Stimulated activated CD8-positive, alpha-beta memory T cell treated with anti-CD3 and anti-CD28 coated beads, Interleukin-15, amount 100 ng/mL, for 1 hour (primary cell): ENCODE data around the gene ADAM17.
"Not testable (repeated sequence)": the region's sequence is repeated elsewhere in the genome, so short reads cannot be mapped to it uniquely, and the experiment has no call there.

ENCODE experiments used
- DNase-seq: peaks from one replicate; pipeline ENCODE4 v3.0.0-alpha.2; 2020; ENCODE audit warnings: low read depth

ADAM17 gene

DNA sequence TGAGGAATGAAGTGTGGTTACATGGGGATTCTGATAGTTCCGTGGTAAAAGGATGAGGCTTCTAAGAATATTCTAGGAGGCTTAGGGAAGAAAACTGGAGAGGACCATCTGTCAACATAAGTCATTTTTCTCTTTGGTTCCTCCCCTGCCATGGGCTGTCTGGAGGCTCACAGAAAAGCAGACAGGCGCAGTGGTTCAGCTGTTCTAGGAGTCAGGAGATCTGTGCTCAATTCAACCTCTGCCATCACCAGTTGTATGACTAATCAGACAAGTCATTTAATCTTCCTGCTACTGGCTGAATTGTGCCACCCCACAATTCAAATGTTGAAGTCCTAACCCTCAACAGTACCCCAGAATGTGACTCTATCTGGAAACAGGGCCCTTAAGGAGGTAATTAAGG, 36.4 kb downstream of the ADAM17 start:
- DNase-seq = no peak

DNA sequence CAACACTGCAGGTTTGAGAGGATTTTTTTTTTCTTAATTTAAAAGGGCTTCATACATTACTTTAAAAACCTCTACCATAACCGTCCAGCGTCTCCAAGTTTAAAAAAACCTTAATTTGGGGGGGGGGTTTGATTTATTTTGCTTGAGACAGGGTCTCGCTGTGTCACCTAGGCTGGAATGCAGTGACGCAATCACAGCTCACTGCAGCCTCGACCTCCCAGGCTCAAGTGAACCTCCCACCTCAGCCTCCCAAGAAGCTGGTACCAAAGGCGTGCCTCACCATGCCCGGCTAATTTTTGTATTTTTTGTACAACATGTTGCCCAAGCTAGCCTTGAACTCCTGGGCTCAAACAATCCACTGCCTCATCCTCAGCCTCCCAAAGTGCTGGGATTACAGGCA, 36.9 kb downstream of the ADAM17 start:
- no peak for DNase-seq

GRCh38 chr2:9518163-9518562, 37.5 kb downstream of the ADAM17 start:
- DNase-seq = no peak

GRCh38 chr2:9517118-9517782, 38.4 kb downstream of the ADAM17 start:
- no peak for DNase-seq

GRCh38 chr2:9513946-9514345, 41.7 kb downstream of the ADAM17 start:
- not testable (repeated sequence) for DNase-seq

DNA sequence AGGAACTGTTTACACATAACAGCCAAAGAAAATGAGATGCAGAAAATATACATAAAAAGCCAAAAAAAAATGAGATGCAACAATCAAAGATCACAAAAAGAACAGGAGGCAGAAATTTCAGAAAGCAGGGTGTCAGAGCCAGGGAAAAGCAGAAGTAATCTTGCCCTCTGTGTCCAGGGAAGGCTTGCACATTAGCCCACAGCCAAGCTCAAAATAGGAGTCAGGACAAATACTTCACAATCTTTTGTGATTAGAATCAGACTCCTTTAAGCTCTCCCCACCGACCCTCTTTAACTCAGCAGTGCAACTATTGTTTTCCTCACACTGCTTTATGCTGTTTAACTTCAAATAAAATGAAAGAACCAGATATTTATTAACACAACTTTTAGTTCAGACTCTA, 46.7 kb downstream of the ADAM17 start:
- DNase-seq = no peak

DNA sequence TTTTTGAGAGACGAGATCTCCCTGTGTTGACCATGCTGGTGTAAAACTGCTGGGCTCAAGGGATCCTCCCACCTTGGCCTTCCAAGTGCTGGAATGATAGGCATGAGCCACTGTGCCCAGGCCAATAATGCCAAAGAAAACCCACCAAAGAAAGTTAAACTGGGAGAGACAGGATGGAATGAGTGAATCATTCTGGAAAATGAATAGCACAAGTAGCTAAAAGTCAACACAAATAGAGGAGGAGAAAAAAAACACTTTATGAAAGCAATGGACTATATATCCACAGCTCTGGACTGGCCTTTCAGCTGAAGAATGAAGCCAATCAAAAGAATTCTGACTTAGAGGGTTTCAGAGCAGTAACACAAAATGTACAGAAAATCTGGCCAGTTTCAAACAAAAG, 57.4 kb downstream of the ADAM17 start:
- DNase-seq = no peak

DNA sequence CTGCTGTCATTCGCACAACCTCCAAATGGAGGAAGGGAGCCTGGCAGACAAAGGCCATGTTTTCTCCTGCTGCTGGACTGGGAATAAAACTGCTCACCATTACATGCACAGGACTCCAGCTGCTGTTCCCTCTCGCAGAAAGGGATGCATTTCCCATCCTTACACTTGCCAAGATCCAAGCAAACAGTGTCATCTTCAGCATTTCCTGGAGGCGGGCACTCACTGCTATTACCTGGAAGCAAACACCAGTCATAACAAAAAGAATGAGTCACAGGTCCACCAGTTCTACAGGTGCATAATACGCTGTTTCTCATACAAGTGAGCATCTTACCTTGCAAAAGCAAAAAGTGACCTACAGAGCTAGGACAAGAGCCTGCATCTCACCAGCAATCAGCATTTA, 58.6 kb downstream of the ADAM17 start:
- DNase-seq = no peak

GRCh38 chr2:9494081-9494480, 61.5 kb downstream of the ADAM17 start:
- DNase-seq = no peak

- no peak for DNase-seq
Observed at GRCh38 chr2:9493478-9493877, 62.2 kb downstream of the ADAM17 start.

- DNase-seq = no peak
Observed at GRCh38 chr2:9492927-9493326, 62.7 kb downstream of the ADAM17 start.

GRCh38 chr2:9490789-9491188, 64.8 kb downstream of the ADAM17 start:
- no peak for DNase-seq

GRCh38 chr2:9488583-9489547, 66.8 kb downstream of the ADAM17 start:
- no peak for DNase-seq

DNA sequence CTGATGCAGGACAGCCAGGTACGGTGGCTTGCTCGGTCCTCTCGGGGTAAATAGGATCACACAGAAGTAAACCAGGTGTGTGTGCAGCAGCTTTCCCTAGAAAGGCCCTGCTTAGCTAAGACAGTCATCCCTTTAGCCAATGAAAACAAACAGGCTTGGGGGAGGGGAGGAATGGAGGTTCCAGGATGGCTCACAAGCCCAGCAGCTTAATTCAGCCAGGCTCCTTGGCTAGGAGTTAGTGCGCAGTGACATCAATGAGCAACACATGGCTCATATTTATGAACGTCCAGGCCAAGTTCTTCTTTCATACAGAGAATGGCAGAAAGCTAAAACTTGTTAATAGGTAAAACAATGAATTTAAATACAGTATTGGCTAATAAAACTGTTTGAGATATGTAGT, 71.1 kb downstream of the ADAM17 start:
- no peak for DNase-seq

- DNase-seq = no peak
Observed at GRCh38 chr2:9483107-9483506, 72.5 kb downstream of the ADAM17 start.

DNA sequence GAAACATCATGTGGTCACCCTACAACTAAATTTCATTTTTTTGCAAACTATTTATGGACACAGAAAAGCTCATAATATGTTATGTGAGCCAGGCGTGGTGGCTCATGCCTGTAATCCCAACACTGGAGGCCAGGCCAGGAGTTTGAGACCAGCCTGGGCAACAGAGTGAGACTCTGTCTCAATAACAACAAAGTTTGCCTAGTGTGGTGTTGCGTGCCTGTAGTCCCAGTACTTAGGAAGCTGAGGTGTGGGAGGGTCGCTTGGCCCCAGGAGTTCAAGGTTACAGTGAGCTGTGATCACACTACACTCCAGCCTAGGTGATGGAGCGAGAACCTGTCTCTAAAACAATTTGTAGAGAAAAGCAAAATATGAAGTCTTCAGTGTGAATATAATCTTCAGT, 75.5 kb downstream of the ADAM17 start:
- DNase-seq = no peak

DNA sequence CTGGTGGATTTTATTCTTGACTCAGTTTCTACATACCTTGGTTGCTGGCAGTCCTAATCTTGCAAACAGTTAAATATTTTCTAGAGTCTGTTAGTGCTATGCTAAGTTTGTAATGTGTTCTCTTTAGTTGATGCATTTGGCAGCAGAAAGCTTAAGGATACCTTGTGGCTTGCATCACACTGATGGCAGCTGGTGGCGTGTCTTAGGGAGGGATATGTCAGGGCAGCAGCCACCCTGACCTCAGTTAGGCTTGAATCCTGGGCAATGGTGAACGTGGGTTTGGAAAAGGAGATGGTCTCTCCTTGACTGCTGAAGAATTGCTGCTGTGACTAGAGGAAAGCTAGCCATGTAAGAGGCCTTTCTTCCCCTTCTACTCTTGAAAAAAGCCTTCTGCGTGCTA, 77.1 kb downstream of the ADAM17 start:
- DNase-seq = no peak

- DNase-seq = no peak
Observed at GRCh38 chr2:9477914-9478313, 77.7 kb downstream of the ADAM17 start.

DNA sequence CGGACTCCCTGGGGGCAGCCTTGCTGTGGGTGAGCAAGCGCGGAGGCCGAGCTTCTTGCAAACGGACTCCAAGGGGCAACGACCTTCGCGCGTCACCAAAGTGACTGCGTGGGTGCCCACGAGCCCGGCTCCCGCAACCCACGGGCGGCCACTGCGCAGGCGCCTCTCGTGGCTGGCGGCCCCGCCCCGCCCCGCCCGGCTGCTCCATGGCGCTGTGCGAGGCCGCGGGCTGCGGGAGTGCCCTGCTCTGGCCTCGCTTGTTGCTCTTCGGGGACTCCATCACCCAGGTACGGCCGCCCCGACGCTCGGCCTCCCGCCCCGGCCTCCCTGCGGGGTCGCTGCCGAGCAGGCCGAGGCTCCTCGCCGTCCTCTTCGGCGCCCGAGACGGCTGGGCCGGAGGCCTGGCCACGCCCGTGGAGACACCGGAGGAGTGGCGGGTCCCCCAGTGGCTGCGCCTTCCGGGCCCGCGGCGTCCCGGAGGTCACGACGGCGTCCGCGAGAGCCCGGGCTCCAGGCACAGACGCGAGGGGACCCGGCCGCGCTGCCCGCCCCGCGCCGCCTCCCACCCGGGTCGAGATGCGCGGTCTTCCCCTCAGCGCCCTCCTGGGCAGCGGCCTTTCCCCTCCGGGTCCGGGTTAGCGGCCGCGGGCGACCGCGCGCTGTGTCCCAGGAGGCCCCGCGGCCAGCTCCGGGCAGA, 81.1 kb downstream of the ADAM17 start, which contains the start of gene IAH1:
TSS of gene IAH1 (plus strand) at position 191 of the 697 bp plus-strand sequence. CDS start at position 207, 16 bp downstream.
- peak; percentile 39 for DNase-seq

DNA sequence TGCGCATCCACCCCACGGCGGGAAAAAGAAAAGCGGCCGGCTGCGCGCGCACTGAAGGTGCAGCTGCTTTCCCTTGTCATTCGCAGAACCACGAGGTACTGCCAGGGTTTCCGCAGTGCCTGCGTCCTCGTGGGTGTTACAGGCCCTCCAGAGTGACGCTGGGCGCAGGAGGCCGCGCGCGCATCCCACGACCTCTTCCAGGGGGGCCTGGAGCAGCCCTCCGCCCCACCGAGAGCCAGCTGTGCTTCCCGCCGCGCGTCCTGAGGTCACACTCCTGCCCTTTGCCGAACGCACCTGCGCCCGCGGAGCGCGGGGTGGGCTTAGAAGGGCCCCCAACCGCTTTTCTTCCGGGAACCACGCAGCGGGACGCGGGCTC, 81.7 kb downstream of the ADAM17 start:
- DNase-seq = peak; percentile 32

DNA sequence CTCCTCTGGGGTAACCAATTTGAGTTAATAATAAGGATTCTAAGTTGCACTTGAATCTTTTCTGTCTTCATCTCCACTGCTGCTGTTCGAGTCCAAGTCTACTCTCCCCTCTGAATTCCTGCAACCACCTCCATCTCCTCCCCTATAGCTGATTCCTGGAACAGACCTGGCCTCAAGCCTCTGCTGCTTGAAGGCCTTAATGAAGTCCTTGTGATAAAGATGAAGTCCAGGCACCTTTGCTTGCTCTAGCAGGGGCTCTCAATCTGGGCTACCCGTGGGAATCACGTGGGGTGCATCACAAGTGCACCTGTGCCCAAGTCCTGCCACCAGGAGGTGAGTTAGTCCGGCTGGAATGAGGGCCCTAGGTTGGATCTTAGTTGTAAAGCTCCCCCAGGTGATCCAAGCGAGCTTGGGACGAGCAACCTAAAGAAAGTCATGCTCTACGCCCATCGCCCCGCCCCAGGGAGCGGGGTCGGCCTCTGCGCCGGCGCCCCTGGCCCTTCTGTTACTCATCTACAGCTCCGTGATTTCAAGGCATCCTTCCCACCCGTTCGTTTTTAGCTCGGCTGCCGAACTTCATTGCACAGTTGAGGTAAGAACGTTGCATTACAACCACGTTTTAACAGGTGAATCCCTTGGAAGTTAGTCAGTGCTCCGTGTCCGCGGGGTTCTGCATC, 82.2 kb downstream of the ADAM17 start:
- DNase-seq = no peak

- DNase-seq = no peak
Observed at GRCh38 chr2:9472511-9472910, 83.1 kb downstream of the ADAM17 start.
